HEK293T (cell line): Measurements from ENCODE around the gene SLC30A7.

ENCODE experiments used
- CTCF ChIA-PET: fragments of 350-600 bp; formaldehyde crosslinking; extraction: SDS; loops from one replicate; lab custom pipeline; 2021; ENCODE audit warnings: antibody characterized with exemption, inconsistent platforms; lab: Yijun Ruan, JAX
- POLR2A ChIA-PET: fragments of 350-600 bp; formaldehyde crosslinking; extraction: SDS; loops from one replicate; lab custom pipeline; 2020; ENCODE audit warnings: antibody characterized with exemption, inconsistent platforms; lab: Yijun Ruan, JAX
- DNase-seq: peaks from one replicate; pipeline ENCODE4 v3.0.0; 2012; ENCODE audit warnings: mixed read lengths; ENCODE audit errors: extremely low spot score
- ARNT ChIP-seq: fragments of 450-650 bp; IDR thresholded peaks from 2 replicates; pipeline ENCODE4 v1.6.1; 2017; ENCODE audit warnings: mild to moderate bottlenecking
- BHLHE40 ChIP-seq: fragments of 450-650 bp; IDR thresholded peaks from 2 replicates; pipeline ENCODE4 v1.6.1; 2016; ENCODE audit warnings: mild to moderate bottlenecking, moderate library complexity, borderline replicate concordance
- CTBP1 ChIP-seq: fragments of 450-650 bp; IDR thresholded peaks from 2 replicates; pipeline ENCODE4 v1.6.1; 2016; ENCODE audit warnings: borderline replicate concordance
- ELF4 ChIP-seq: fragments of 450-650 bp; IDR thresholded peaks from 2 replicates; pipeline ENCODE4 v1.6.1; 2017; ENCODE audit warnings: antibody characterized with exemption
- FOXA1 ChIP-seq: fragments of 450-650 bp; IDR thresholded peaks from 2 replicates; pipeline ENCODE4 v1.6.1; 2016; ENCODE audit warnings: mild to moderate bottlenecking
- FOXK2 ChIP-seq: fragments of 450-650 bp; IDR thresholded peaks from 2 replicates; pipeline ENCODE4 v1.6.1; 2016; ENCODE audit warnings: mild to moderate bottlenecking
- FOXM1 ChIP-seq: fragments of 450-650 bp; IDR thresholded peaks from 2 replicates; pipeline ENCODE4 v1.6.1; 2017; ENCODE audit warnings: mild to moderate bottlenecking, borderline replicate concordance
- HDGF ChIP-seq: fragments of 450-650 bp; IDR thresholded peaks from 2 replicates; pipeline ENCODE4 v1.6.1; 2017; ENCODE audit warnings: antibody characterized with exemption, borderline replicate concordance
- L3MBTL2 ChIP-seq: fragments of 450-650 bp; conservative IDR thresholded peaks from 2 replicates; pipeline ENCODE4 v1.6.1; 2016; ENCODE audit warnings: mild to moderate bottlenecking
- LEF1 ChIP-seq: fragments of 450-650 bp; IDR thresholded peaks from 2 replicates; pipeline ENCODE4 v1.6.1; 2017; ENCODE audit warnings: mild to moderate bottlenecking, borderline replicate concordance
- NFRKB ChIP-seq: fragments of 450-650 bp; IDR thresholded peaks from 2 replicates; pipeline ENCODE4 v1.6.1; 2016; ENCODE audit warnings: mild to moderate bottlenecking, moderate library complexity
- SP1 ChIP-seq: fragments of 450-650 bp; IDR thresholded peaks from 2 replicates; pipeline ENCODE4 v1.6.1; 2017
- SUZ12 ChIP-seq: fragments of 450-650 bp; IDR thresholded peaks from 2 replicates; pipeline ENCODE4 v1.6.1; 2016; ENCODE audit warnings: mild to moderate bottlenecking
- TARDBP ChIP-seq: fragments of 450-650 bp; IDR thresholded peaks from 2 replicates; pipeline ENCODE4 v1.6.1; 2016
- ZNF384 ChIP-seq: fragments of 450-650 bp; IDR thresholded peaks from 2 replicates; pipeline ENCODE4 v1.6.1; 2016
- TF ChIP-seq, protein P1 (sequence below): fragments of 450-650 bp; IDR thresholded peaks from 2 replicates; pipeline ENCODE4 v1.6.1; 2016

The SLC30A7 gene

DNA sequence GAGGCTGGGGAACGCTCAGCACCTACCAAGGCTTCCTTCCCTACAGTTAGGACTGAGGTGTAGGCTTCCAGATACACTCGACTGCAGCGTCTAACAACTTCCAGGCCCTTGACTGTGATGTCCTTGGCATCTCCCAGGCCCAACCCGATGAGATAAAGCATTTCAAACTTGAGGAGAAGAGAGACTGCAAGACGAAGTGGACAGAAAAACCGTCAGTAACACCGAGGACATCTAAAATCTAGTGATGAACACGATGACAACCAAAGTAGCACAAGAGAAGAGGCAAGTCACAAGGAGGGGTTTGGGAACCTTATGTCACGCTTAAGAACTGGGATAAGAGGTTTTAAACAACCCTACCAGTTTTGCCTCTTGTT is 129.4 kb downstream of the SLC30A7 start:
- POLR2A ChIA-PET = interaction anchor here (0.7 to 1.1 kb wide), 5 partner anchors 10 to 213 kb away, joined by 3 to 5 read pairs (median 3); partner anchors contain the start of gene EXTL2
- CTCF ChIA-PET = interaction anchor here (0.6 to 0.8 kb wide), 2 partner anchors 263 to 332 kb away, joined by 3 read pairs; no protein-coding TSS in a partner anchor
- DNase-seq = peak; percentile 41
- TF ChIP-seq ARNT = no peak
- TF ChIP-seq CTBP1 = no peak
- no peak for TF ChIP-seq TARDBP
- no peak for TF ChIP-seq LEF1
- TF ChIP-seq SUZ12 = no peak
- no peak for TF ChIP-seq FOXK2
- TF ChIP-seq HDGF = no peak
- no peak for TF ChIP-seq BHLHE40
- no peak for TF ChIP-seq SP1
- no peak for TF ChIP-seq ZNF384
- TF ChIP-seq FOXA1 = no peak
- no peak for TF ChIP-seq NFRKB
- TF ChIP-seq FOXM1 = no peak
- TF ChIP-seq ELF4 = no peak
- TF ChIP-seq, protein P1, sequence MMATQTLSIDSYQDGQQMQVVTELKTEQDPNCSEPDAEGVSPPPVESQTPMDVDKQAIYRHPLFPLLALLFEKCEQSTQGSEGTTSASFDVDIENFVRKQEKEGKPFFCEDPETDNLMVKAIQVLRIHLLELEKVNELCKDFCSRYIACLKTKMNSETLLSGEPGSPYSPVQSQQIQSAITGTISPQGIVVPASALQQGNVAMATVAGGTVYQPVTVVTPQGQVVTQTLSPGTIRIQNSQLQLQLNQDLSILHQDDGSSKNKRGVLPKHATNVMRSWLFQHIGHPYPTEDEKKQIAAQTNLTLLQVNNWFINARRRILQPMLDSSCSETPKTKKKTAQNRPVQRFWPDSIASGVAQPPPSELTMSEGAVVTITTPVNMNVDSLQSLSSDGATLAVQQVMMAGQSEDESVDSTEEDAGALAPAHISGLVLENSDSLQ = no peak

DNA sequence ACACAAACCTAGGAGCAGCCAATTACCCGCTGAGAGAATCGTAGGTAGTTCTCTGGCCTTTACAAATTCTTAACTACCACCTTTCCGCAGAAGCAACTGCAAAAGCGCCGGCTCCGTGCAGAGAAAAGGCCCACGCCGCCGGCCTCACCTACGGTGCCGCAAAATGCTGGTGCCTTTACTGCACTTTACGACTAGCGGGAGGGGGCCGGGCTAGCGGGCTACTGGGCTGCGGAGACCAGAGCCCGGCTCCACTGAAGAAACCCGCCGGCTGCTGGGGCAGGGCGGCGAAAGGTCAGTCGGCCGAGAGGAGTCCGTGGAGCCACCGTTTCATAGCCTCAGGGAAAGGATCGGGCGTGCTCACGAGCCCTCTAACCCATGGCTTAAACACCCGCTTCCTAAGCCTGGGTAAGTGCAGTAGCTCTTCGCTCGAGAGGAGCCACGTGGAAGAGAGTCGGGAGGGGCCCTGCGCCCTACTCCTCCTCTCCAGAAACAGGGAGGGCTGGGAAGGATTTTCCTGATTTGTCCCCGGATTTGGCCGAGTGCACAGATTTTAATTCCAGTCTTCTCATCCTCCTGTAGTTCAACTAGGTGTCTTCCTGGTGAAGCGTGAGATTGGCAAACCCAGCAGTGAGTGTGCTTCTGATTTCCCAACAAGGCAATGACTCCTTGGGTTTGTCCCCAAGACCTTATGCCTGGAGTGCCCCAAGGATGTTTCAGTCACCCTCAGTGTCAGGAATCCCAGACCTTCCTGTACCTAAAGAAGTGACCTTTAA is 130.0 kb downstream of the SLC30A7 start, which contains the start of gene DPH5:
Gene DPH5, minus strand, starts transcription at position 128 of the 773 bp plus-strand sequence. CDS start 341 bp downstream, outside the sequence.
- ChIA-PET CTCF (no interaction called here), POLR2A (interaction anchor here (0.5 to 1.1 kb wide), 6 partner anchors 19 to 263 kb away, joined by 3 to 5 read pairs (median 3); partner anchors contain the start of gene EXTL2)
- peak; percentile 91 for DNase-seq
- TF ChIP-seq LEF1 (no peak), SP1 (no peak), ELF4 (peak; percentile 77), L3MBTL2 (peak; percentile 97)

DNA sequence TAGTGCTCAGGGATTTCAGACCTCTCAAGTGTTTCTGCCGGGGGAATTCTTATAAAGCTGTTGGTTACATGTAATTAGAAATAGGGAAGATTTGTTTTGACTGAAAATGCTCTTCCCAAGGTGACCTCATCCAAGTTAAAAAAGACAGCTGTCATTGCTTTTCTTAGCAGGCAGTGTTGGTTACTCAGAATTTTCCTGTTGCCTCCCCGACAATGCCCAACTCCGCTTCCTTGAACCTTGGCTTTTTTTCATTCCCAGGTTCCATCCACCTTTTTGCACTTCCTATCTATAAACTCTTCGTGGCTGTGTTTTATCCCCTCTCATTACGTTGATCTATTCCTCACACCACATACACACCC is 130.5 kb downstream of the SLC30A7 start:
- CTCF ChIA-PET = no interaction called here
- no peak for DNase-seq
- POLR2A ChIA-PET = interaction anchor here (0.5 to 1.1 kb wide), 5 partner anchors 26 to 262 kb away, joined by 3 to 5 read pairs (median 3); partner anchors contain the start of gene EXTL2
- TF ChIP-seq L3MBTL2 (no peak), FOXK2 (no peak), TARDBP (no peak), CTBP1 (no peak), FOXA1 (no peak), ARNT (no peak), ELF4 (no peak), ZNF384 (no peak), LEF1 (no peak), SUZ12 (no peak)
- TF ChIP-seq, protein P1 = no peak

DNA sequence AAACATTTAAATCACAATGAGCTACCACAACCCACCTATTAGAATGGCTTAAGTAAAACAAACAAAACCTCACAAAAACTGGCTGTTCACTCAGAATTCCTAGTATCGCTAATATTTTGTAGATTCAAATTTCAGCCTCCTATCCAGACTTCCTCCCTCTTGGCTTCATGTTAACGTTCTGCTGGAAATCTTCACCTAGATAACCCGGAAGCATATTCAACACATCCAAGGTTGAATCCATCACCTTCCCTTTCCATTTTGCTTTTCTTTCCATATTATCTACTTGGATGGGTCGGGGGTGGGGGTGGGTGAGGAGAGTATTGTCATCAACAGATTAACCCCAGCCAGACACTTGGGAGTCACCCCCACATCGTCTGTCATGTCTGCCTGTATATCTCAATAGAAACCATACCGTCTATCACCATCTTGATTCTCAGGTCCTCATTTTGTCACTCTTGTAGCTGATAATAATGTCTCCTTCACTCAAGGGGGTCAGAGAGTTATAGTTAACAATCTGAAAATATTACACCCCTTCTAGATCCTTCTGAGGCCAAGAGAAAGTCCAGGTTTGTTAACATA is 131.4 kb downstream of the SLC30A7 start:
- ChIA-PET CTCF (no interaction called here), POLR2A (no interaction called here)
- TF ChIP-seq, protein P1 = no peak
- TF ChIP-seq ARNT (no peak), LEF1 (no peak), FOXA1 (no peak), FOXK2 (no peak), TARDBP (no peak), CTBP1 (no peak), BHLHE40 (no peak), SUZ12 (no peak), ELF4 (no peak), NFRKB (no peak), HDGF (no peak), L3MBTL2 (no peak), FOXM1 (no peak), ZNF384 (no peak), SP1 (no peak)

DNA sequence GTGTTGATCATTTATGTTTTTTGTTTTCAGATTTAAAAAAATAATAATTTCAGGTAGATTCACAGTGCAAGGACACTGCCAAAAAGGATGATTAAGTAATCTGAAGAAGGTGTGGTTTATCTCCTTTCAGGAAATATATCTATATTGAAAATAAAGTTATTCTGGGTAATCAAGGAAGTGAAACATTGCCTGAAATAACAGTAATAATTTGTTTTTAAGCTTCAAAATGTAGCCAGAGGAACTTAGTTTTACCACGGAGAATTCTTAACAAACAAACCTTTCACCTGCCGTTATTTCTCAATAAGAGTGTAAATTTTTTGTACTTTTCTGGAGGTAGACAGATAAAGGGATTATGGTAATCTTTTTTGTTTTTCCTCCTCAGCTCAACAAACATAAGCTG is 132.6 kb downstream of the SLC30A7 start:
- ChIA-PET POLR2A (no interaction called here), CTCF (no interaction called here)
- TF ChIP-seq FOXA1 (no peak), ELF4 (no peak), CTBP1 (no peak), ZNF384 (no peak), NFRKB (no peak), BHLHE40 (no peak), LEF1 (no peak)
- DNase-seq = no peak

More for the DNA sequence above, 131.4 kb downstream of the SLC30A7 start:
- DNase-seq = no peak

DNA sequence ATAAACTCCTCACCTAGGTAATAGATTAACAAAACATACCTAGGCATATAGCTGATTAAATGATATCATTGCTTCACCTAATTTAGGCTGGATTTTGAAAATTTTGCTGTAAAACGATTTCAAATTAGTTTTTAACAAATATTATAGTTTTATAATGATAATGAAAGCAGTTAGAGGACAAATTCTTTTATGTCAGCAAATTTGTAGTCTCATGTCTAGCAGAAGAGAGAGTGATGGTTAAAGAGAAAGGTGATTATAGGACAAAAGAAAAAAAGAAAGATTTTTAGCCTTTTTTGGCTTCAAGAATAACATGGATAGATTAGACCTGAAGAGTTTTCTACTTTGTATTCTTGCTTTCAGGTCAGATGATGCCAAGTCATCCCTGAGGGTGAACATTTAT is 133.3 kb downstream of the SLC30A7 start:
- TF ChIP-seq FOXM1 = no peak
- ChIA-PET POLR2A (no interaction called here), CTCF (no interaction called here)
- no peak for DNase-seq
